Measurements from ENCODE around the gene CEP78.

GRCh38 chr9:78242041-78242440 lies 6.2 kb downstream of the CEP78 start:
- TF ChIP-seq CTCF (IDR thresholded peaks at IDR 0.05) (no peak), POLR2A (IDR thresholded peaks at IDR 0.05) (no peak)

All from body of pancreas (tissue), 4 donors.